HG02970 (cell line): ENCODE measurements around the gene RIN1.
A peak's percentile ranks its signal among the peaks of the same experiment; 100 is the strongest.

ENCODE experiments used
- ATAC-seq: cut with Tn5 transposase; IDR thresholded peaks from one replicate; pipeline ENCODE4 v1.9.1; 2021; ENCODE audit warnings: mild to moderate bottlenecking, moderate library complexity, moderate number of reproducible peaks; ENCODE audit not compliant: unreplicated experiment, low FRiP score

Gene RIN1

DNA sequence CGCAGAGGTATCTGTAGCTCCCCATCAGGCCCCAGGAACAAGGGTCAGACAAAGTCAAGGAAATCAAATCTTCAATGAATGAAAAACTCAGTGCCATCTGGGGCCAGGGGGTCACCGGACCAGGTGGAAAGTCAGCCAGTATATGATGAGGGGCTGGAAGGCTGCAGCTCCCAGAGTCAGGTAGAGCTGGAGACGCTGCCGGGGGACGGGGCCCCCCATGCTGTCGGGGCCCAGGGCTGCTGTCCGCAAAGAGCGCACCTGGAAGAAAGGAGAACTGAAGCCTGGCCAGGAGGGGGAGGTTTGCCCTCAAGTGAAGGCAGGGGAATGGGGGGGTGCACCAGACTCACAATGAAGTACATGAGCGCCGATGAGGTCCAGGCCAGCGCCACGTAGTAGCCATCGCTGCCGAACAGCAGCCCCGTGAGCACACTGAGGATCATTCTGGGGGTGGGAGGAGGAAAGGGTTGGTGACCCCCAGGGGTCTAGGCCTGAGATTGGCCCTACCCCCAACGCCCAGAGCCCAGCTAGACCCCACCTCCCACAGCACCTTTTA, 51.6 kb downstream of the RIN1 start:
- ATAC-seq: no peak

DNA sequence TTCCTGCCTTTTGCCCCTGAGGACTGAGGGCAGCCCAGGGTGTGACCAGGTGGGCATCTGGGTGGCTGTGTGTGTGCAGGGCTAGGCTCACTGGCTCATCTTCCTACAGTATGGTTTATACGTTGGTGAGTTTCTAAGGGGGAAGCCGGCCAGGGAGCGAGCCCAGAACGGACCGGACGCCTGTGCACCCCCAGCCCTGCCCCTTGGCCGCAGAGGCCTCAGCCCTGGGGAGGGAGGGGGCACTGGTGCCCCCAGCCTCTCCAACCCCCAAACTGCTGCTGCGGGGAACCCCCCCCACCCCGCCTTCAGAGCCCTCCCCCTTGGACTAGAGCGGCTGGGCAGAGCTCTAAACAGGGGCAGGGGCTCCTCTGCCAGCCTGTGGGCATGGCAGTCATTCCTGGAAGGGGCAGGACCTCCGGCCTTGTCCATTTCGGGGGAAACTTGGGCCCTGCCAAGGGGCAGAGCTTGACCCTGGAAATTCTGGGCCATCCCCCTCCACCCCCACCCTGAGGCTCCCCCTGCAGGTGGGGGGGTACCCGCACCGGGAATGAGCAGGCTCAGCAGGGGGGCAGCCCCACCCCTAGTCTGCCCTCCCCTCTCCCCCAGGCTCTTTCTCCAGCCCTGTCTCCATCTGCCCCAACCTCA, 52.7 kb downstream of the RIN1 start:
- no peak for ATAC-seq

DNA sequence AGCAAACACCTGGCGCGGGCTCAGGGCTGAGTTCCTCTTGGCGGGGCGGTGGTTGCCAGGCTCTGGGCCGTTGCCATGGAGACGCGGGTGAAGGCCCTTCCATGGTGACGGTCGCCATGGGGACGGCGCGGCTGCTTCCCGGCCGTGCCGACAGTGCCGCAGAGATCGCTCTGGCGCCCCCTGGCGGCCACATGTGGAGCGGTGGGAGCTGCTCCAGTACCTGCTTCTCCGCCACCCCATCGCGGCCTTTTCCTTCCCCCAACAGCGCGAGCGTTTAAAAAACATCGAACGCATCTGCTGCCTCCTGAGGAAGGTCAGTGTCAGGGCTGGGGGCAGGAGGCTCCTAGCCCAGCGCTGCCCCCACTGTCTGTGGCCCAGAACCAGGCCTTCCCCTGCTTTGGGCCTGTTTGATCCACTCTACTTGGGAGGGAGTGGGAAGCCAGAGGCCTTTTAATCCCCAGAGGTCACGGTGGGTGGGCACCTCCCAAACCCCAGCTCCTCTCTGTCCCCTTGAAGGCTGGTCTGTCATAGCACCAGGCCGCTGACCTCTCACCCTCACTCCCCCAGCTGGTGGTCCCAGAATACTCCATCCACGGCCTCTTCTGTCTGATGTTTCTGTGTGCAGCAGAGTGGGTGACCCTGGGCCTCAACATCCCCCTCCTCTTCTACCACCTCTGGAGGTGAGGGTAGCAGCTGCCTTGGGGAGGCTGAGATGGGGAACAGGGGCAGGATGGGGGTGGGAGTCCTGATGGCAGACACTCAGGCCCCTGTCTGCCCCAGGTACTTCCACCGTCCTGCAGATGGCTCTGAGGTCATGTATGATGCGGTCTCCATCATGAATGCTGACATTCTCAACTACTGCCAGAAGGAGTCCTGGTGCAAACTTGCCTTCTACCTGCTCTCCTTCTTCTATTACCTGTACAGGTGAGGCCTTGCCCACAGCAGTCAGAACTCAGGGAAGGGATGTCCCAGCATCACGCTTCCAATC, 53.5 kb downstream of the RIN1 start:
- peak; percentile 63 for ATAC-seq
